ENCODE data around the gene KIAA0753. TPM values are rescaled to one million over a fixed set of nuclear protein-coding genes. Genes with fewer than 3 reads are reported as not detected.

Gene KIAA0753
- total and polyA plus RNA-seq, 2 of the 8 experiments (the other 6 are each of a cell fraction or from before 2014, with no cell fraction given) = 5.0 to 27.1 TPM

- Histone ChIP-seq H3K56ac (replicated peaks; ENCODE audit: insufficient read length, low read depth, low read length) (no peak overlapping the region), H3K4me3 (ENCODE audit: extremely low read depth in 1 of 4, insufficient read depth in 2 of 4, low read depth in 3 of 4, low read length in 4 of 4) (no peak overlapping the region), H3K79me2 (ENCODE audit: control insufficient read depth in 1 of 2, insufficient read depth in 2 of 2, low read length in 2 of 2) (no peaks in the 10 kb centered on the region), H2BK20ac (ENCODE audit: low read length) (no peak overlapping the region), H4K20me1 (replicated peaks in 1 of 2; ENCODE audit: control insufficient read depth in 1 of 2, insufficient read depth in 2 of 2, low read length in 2 of 2) (peaks cover 0 to 2% of the 10 kb centered on the region in 2 experiments), H3K14ac (ENCODE audit: insufficient read length) (no peak overlapping the region), H3K4ac (replicated peaks; ENCODE audit: insufficient read length, low read depth, low read length) (no peak overlapping the region), H4K91ac (replicated peaks; ENCODE audit: insufficient read length, low read length) (no peak overlapping the region), H3K27ac (ENCODE audit: low read depth, low read length) (no peak overlapping the region), H3K27me3 (replicated peaks in 1 of 4; ENCODE audit: control insufficient read depth in 3 of 4, extremely low read depth in 1 of 4, insufficient read depth in 3 of 4, low read length in 3 of 4) (no peaks in the 10 kb centered on the region; a peak in 1 of 7 replicates), H3K4me2 (ENCODE audit: insufficient read depth in 1 of 2, low read depth in 2 of 2, low read length in 2 of 2) (no peak overlapping the region), H2BK15ac (ENCODE audit: low read length) (no peak overlapping the region), H3K23me2 (ENCODE audit: low read depth, low read length) (peaks cover 4% of the 10 kb centered on the region; the same call in 1 of the 2 replicates), H3K79me1 (ENCODE audit: low read depth, low read length) (no peaks in the 10 kb centered on the region), H3K36me3 (ENCODE audit: control insufficient read depth in 2 of 4, insufficient read depth in 4 of 4, low read length in 3 of 4) (no peaks in the 10 kb centered on the region), H3K4me1 (replicated peaks in 1 of 4; ENCODE audit: control insufficient read depth in 3 of 4, insufficient read depth in 4 of 4, low read length in 3 of 4) (no peaks in the 10 kb centered on the region), H3K9ac (replicated peaks in 1 of 4; ENCODE audit: extremely low read depth in 1 of 4, low read depth in 3 of 4, low read length in 3 of 4) (no peak overlapping the region), H2BK5ac (ENCODE audit: low read depth, low read length) (no peak overlapping the region), H3K18ac (ENCODE audit: extremely low read depth, low read length) (no peak overlapping the region), H3K23ac (ENCODE audit: insufficient read length) (no peak overlapping the region), H2BK12ac (ENCODE audit: low read depth, low read length) (no peak overlapping the region), H2BK120ac (replicated peaks; ENCODE audit: low read depth, low read length) (no peak overlapping the region), H2AK5ac (ENCODE audit: low read depth, low read length) (no peak overlapping the region), H4K8ac (ENCODE audit: extremely low read depth, insufficient read depth, low read length) (no peak overlapping the region), H4K5ac (ENCODE audit: insufficient read length, low read depth, low read length) (no peak overlapping the region), H2AFZ (ENCODE audit: low read length) (no peak overlapping the region), H3K9me3 (ENCODE audit: insufficient read depth in 2 of 2, low read depth in 1 of 2, low read length in 1 of 2) (no peaks in the 10 kb centered on the region)
- 94% methylated on average over 9 of the region's 9 CpGs; no CpG with 5 or more reads in 1 of the 2 experiments for WGBS, 2 experiments (ENCODE audit: extremely low coverage in 1 of 2, insufficient coverage in 1 of 2, insufficient read length in 1 of 2, insufficient replicate concordance in 2 of 2, low coverage in 1 of 2, low lambda C conversion rate in 2 of 2, missing lambda C conversion rate in 1 of 2)
- DNase-seq (ENCODE audit: low read depth in 1 of 2, low spot score in 2 of 2) (no peak), FAIRE-seq (no peak)
- CTCF ChIA-PET (ENCODE audit: partially characterized antibody) = interaction anchor here (1.2 to 1.8 kb wide), 3 partner anchors 11 to 61 kb away, joined by 3 to 6 read pairs (median 5); no protein-coding TSS in a partner anchor
- POLR2A ChIA-PET (ENCODE audit: partially characterized antibody) = interaction anchor here (1.6 kb wide), 1 partner anchor 11 kb away, joined by 4 read pairs; no protein-coding TSS in a partner anchor
- TF ChIP-seq NRF1 (IDR thresholded peaks at IDR 0.05; ENCODE audit: low read depth, low read length) (no peak), SAP30 (IDR thresholded peaks at IDR 0.05; ENCODE audit: insufficient read depth, insufficient replicate concordance, low read length) (no peak), SP1 (IDR thresholded peaks at IDR 0.05; ENCODE audit: low read depth, low read length) (no peak), RXRA (IDR thresholded peaks at IDR 0.05; ENCODE audit: insufficient read depth, low read depth, low read length) (no peak), POLR2AphosphoS5 (IDR thresholded peaks at IDR 0.05; ENCODE audit: low read depth, low read length) (no peak), CHD2 (IDR thresholded peaks at IDR 0.05; ENCODE audit: low read length) (no peak), BRCA1 (IDR thresholded peaks at IDR 0.05; ENCODE audit: low read depth, low read length) (no peak), YY1 (IDR thresholded peaks at IDR 0.05; ENCODE audit: low read depth, low read length) (no peak), CTBP2 (IDR thresholded peaks at IDR 0.05; ENCODE audit: borderline replicate concordance, insufficient read depth, insufficient read length, low read length) (no peak), HDAC2 (IDR thresholded peaks at IDR 0.05; ENCODE audit: borderline replicate concordance in 1 of 2, low read depth in 2 of 2, low read length in 2 of 2) (no peak), GABPA (IDR thresholded peaks at IDR 0.05; ENCODE audit: borderline replicate concordance, insufficient read depth, low read length) (no peak), EZH2 (IDR thresholded peaks at IDR 0.05; ENCODE audit: low read depth, low read length, severe bottlenecking) (no peak)
- TF ChIP-seq, protein P1, sequence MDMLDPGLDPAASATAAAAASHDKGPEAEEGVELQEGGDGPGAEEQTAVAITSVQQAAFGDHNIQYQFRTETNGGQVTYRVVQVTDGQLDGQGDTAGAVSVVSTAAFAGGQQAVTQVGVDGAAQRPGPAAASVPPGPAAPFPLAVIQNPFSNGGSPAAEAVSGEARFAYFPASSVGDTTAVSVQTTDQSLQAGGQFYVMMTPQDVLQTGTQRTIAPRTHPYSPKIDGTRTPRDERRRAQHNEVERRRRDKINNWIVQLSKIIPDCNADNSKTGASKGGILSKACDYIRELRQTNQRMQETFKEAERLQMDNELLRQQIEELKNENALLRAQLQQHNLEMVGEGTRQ (IDR thresholded peaks at IDR 0.05; ENCODE audit: low read length) = no peak
These were observed 48.4 kb upstream of the KIAA0753 start for GRCh38 chr17:6688944-6689343.
